Left cardiac atrium (tissue), 4 donors: ENCODE data around the gene PCDHGA1. TPM values are rescaled to one million over a fixed set of nuclear protein-coding genes. Genes with fewer than 3 reads are reported as not detected.

ENCODE experiments used
- ATAC-seq, 2 donors: fragments of 200-7000 bp; cut with Tn5 transposase; one replicate each; pipeline ENCODE4 v1.9.1; 2020; ENCODE audit warnings: mild to moderate bottlenecking in 2 of 2, moderate library complexity in 2 of 2
- DNase-seq: peaks from one replicate; pipeline ENCODE4 v3.0.0-alpha.2; 2020
- intact Hi-C, 2 donors: fragments of 100-400 bp; cut with DNase I; formaldehyde crosslinking; loops; one replicate each; pipeline versions ENCODE4 v1.14.1 to v1.15.1; 2022 to 2023
- total RNA-seq, 2 donors: library from RNA; stranded (reverse); fragmentation: NEBNext Ultra II Directional; extraction: Animal tissue kit (Norgen Biotek cat#: 25700); gene quantifications; one replicate each; pipeline ENCODE4 v1.2.1, GENCODE V29; 2021
- donor health status: DM: no; HTN: yes; CAD: no.
- donor health status: DM: no; HTN: yes; CAD: no; lungs with severe emphysema.
- donor health status: DM: yes; HTN: yes; CAD: no.
- donor health status: Dilated cardiomyopathy.

PCDHGA1 gene
- total RNA-seq, 2 donors from 2014 or later = 1.4 to 1.8 TPM

DNA sequence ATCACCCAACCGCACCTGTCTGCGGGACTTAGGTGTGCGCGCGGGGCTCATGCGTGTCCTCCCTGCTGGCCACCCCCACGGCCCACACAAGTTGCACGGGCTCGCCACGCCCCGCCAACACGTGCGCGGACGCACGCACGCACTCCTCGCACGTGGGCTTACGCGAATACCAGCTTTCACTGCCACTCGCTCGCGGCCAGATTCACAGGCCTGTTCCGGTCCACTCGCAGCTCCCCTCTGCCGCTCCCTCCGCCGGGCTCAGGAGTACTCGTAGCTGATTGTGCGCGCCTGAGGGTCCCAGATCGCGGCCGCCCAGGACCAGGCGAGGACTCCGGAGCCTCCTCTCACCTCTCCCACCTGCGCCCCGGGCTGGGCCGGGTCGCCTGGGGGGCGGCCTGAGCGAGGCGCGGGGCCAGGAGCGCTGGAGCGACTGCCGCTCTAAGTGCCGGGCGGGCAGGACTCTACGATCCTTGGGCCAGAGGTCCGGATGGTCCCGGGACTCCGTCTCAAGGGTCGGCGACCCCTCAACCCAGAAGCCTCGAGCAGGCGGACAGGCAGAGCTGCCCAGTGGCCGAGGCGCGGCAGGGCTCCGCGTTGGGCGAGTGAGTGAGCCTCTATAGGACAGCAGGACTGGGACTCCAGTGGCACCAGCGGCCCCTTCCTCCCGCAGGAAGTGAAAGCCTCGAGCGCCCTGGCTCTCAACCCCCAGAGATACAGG lies 162.0 kb downstream of the PCDHGA1 start:
- DNase-seq (no peak), ATAC-seq (peak; percentile 7 to 45)
- intact Hi-C loops = no loop called here

DNA sequence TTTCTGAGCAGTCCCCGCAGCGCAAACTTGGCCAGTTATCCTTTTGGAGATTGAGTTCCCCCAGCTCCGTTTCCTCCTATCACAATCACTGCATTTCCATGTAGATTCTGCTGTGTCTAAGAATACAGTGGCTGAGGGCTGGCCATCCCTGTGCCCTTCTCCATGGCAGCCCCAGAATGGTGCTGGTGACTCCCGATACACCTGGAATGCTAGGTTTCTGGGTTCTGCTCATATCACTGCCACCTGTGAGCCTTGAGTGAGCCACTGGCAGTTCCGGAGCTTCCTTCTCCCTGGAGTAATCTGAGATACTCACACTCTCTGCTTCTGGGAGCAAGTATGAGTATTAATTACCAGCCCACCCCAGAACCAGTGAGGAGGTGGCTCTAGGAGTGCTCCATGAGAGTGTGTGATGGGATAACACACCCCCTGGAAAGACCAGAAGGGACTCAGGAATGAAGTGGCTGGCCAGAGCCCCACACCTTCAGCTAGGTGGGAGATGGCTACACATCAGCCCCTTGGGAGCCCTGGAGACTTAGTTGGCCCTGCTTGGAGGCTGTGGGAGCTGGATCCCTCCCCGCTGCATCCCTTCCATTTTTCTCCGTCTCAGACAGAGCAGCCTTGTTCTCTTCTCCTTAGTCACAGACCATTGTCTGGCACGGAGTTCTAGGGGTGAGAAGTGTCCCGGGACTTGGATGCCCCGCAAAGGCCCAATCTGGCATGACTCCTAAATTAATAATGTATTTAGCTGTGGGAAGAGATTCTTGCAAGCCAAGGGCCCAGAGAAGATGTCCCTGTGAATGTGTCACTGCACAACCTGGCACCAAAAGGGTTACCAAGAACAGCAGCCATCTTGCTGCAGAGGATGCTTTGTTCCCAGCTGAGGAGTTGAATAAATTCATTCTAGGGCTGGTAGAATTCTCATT lies 163.4 kb downstream of the PCDHGA1 start:
- DNase-seq (peak; percentile 44), ATAC-seq (peak; percentile 46 to 76)
- intact Hi-C loops = no loop called here

DNA sequence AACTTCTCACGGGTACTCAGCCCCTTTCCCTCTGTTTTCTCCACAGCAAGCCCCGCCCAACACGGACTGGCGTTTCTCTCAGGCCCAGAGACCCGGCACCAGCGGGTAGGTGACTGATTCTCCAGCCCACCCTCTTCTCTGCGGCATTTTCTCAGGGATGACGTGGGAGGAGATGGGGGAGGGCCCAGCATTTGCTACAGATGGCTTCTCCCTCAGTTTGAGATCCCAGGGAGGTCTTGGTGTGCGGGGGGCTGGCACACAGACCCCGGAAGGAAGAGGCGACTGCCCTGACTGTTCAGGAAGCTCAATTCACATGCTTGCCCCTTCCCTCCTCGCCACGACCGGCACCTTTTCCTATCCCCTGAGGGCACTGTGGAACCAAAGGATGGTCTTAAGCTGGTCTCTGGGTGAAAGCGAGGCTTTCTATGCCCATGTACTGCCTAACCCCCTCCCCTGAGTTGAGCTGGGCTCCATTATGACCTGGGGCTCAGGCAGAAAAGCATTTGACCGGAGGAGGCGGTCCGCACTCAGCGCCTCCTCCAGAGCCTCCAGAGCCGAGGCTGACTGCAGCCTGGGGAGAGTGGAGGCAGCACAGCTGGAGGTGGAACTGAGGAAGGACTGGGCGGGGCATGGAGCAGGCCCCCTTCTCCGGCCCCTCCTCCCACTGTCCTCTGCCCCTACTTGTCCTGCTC lies 164.6 kb downstream of the PCDHGA1 start:
- intact Hi-C loops = no loop called here
- DNase-seq (no peak), ATAC-seq (no peak)

DNA sequence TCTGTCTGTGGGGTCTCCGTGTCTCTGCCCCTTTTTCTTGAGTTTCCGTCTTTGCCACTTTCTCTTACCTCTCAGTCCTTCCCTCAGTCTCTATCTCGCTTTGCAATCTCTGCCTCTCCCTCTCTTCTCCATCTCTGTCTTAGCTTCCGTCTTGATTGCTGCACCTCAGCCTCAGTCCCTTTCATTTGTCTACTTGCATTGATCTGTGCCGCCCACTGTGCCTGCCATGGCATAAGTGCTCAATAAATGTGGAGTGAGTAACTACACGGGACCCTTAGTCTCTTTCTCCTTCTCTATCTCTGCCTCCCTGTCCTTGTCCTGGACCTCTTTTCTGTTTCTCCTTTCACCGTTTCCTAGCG lies 165.1 kb downstream of the PCDHGA1 start:
- ATAC-seq (no peak), DNase-seq (no peak)
- intact Hi-C loops = no loop called here

DNA sequence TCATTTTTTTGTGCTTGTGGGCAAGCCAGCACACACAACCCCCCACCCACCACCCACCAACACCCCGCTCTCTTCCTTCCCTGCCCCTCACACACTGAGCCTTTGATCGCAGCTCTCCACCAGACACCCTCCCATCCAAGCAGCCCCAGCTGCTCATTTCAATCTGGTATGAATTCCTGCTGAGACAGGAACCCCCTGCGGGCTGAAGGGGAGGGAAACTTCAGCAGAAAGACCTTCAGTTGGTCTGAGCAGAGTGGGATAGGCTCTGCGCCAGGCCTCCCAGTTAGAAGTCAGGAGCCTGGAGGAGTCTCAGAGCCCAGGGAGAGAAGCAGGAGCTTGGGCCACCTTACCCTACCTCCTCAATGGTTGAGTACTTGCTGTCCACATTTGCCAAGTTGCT lies 165.7 kb downstream of the PCDHGA1 start:
- DNase-seq = no peak
- ATAC-seq = no peak
- intact Hi-C loops = no loop called here

DNA sequence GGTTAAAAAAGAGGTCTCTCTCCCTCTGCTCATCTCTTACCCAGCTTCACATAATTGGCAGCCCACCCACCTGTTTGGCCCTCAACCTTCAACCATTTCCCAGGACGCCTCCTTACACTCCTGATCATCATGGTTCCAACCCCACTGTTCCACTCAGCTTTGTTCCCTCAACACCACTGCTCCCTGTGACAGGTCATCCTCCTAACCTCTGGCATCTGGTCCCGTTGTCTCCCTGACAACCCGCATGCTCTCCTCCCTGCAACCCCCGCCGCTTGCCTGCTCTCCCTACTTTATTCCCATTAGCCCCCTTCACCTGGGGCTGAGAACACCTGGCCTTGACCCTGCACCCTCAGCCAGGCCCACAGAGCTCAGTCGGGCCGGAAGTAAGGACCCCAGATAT lies 171.4 kb downstream of the PCDHGA1 start:
- no peak for ATAC-seq
- intact Hi-C loops = no loop called here
- no peak for DNase-seq

DNA sequence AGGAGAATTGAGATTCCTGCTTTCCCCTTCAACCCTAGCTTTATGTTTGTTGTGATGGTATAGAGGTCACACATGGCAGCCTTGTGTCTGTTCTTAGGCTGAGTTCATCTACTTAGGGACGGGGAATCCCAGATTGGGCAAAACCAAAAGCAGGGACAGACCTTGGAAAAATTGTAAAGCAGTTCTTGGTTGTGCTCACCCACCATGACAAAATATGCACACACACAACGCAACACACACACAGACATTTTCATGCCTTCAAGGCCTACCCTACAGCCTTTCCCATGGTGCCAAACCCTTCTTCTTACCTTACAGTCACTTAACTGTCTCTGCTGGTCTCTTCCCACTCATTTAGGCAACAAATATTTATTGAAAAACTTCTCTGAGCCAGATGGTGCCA lies 173.4 kb downstream of the PCDHGA1 start:
- intact Hi-C loops = no loop called here
- DNase-seq = no peak
- no peak for ATAC-seq

DNA sequence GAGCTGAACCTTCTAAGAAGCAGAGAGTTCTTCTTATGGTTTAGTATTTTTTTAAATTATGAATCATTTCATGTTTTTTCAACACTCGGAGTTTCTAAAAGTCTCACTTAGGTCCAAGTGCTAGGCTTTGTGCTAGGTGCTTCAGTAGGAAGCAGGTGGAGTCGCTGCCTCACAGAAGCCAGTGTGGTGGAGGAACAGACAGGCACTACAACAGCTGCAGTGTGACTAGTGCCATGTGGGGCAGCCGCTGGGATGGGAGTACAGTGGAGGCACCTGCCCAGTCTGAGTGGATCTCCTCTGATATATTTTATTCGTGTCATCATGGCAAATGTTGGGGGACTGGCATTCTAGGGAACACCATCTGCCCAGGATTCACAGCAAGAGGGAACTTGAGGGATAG lies 173.9 kb downstream of the PCDHGA1 start:
- no peak for DNase-seq
- no peak for ATAC-seq
- intact Hi-C loops = no loop called here

DNA sequence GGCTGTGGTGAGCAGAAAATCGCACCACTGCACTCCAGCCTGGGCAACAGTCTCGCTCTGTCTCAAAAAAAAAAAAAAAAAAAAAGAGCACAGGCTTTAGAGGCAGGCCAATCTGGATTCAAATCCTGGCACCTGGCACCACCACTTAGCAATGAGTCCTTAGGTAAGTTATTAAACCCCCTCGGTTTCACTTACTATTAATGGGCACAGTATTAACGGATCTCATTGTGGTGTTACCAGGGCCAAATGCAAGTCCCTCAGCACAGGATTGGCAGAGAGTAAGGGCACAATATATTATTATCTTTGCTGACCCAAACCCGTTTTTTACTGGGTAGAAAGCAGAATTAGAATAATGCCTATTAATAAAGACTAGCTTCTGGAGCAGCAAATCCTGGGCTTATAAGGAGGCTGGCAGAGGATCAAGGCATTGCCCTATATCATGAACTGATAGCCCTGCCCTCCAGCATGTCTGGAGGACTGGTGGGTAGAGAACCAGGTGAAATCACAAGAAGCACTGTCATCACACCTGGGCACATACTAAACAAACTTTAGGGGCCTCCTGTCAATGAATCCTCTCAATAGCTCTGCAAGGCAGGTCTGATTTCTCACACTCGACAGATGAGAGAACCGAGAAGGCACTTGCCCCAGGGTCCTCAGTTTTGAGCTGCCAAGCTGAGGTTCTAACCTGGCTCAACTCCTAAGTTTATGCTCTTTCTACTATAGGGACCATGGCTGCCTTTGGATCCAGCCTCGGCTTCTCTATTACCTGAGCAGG lies 176.3 kb downstream of the PCDHGA1 start:
- ATAC-seq (no peak), DNase-seq (no peak)
- intact Hi-C loops = no loop called here

DNA sequence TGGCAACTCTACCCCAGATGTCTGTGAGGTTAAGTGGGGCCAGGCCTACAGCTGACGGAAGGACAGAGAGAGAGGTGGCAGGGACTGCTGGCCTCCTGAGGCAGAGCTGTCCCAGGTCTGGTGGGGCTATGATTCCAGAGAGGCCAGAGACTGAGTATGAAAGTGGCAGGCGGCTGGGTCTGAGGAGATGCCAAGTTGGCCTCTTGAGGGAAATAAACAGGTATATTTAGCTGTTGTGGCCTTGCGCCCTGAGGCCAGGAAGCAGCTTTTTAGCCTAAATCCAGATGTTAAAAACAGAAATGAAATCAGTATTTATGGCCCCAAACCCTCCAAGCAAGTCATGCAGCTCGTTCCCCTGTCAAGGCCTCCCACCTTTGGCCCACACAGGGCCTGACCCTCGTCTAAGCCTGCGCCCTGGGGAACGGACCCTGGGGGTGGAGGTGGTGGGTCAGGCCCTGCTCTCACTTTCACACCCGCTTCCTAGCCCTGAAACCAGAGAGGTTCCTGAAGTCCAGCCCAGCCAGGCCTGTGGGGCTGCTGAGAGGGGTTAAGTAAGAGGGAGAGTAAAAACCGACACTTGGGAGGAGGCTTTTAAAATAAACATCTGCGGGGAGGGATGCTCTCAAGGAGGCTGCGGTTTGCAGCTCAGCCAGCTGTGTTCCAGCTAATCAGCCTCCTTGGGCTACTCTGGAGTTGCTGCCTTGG lies 177.2 kb downstream of the PCDHGA1 start:
- DNase-seq (peak; percentile 56), ATAC-seq (peak; percentile 25 to 63)
- intact Hi-C loops = no loop called here

DNA sequence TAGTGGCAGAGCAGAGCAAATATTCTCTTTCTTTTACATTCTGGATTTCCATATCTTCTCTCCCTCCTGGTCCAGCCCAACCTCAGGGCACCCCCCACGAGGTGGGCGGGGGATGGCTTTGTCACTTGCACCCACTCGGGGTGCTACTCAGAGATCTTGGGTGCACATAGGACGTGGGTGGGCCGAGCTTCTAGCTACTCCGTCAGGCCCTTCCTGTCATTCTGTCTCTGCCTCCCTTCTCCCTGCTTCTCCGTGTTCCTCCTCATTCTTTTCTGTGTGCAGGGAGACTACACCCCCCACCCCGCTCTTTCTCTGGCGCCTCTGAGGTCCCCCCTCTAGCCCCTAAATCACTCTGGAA lies 178.1 kb downstream of the PCDHGA1 start:
- DNase-seq (no peak), ATAC-seq (peak in 1 of 2 donors; percentile 2)
- intact Hi-C loops = no loop called here

DNA sequence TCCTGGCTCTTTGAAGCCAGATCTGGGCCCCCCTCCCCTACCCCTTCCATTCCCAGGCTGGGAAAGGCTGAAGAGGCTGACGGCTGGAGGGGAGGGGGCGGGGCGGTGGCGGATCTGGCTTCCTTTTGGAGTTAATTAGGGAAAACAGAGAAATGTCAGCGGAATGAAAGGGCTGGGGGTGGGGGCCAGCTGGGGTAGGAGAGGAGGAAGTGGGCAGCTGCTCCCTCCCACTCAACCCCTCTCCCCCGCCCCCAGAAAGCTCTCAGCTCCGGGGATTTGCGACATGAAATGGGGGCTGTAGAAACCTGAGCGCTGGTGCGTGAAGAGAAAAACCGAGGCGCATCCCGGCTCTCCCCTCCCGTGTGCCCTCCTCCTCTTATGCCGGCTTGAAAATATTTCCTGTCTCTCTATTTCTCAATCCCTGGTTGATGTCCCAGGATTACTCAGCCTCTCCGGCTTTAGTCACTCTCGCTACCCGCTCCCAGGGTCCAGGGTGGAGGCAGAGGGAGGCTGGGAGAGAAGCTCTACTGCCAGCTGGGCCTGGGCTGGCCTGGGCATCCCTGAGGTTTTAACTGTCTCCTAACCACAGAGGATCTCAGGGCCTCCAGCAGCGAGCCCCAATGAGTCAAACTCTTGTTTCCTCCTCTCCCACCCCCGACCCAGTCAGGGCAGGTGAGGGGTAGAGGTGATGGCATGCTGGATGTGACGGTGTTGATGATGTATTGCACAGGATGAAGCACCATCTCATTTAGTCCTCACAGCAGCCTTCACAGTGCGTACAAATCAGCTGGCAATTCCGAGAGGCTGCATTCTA lies 178.7 kb downstream of the PCDHGA1 start:
- peak; percentile 44 to 68 for ATAC-seq

DNA sequence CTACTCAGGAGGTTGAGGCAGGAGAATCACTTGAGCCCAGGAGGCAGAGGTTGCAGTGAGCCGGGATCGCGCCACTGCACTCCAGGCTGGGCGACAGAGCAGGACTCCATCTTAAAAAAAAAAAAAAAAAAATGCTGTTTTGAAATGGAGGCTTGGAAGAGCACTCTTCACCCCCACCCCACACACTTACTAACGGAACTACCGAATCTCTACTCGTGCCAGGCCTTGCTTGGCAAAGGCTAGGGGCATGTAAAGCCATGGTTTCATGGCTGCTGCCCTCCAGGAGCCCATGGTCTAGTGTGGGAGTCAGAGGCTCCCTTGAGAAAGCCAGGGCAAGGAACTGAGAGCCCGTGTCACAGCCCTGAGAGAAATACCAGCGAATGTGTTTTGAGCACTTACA lies 179.8 kb downstream of the PCDHGA1 start:
- intact Hi-C loops = no loop called here
- DNase-seq (no peak), ATAC-seq (no peak)

More for the DNA sequence above, 178.7 kb downstream of the PCDHGA1 start:
- intact Hi-C loops = no loop called here
- DNase-seq = peak; percentile 76

DNA sequence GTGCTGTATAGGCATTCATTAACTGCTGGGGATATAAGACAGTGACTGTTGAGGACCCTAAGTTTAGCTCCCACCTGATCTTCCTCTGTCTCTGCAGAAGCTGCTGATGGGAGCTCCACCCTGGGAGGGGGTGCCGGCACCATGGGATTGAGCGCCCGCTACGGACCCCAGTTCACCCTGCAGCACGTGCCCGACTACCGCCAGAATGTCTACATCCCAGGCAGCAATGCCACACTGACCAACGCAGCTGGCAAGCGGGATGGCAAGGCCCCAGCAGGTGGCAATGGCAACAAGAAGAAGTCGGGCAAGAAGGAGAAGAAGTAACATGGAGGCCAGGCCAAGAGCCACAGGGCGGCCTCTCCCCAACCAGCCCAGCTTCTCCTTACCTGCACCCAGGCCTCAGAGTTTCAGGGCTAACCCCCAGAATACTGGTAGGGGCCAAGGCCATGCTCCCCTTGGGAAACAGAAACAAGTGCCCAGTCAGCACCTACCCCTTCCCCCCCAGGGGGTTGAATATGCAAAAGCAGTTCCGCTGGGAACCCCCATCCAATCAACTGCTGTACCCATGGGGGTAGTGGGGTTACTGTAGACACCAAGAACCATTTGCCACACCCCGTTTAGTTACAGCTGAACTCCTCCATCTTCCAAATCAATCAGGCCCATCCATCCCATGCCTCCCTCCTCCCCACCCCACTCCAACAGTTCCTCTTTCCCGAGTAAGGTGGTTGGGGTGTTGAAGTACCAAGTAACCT lies 180.7 kb downstream of the PCDHGA1 start:
- no peak for DNase-seq
- intact Hi-C loops = no loop called here
- ATAC-seq = no peak

DNA sequence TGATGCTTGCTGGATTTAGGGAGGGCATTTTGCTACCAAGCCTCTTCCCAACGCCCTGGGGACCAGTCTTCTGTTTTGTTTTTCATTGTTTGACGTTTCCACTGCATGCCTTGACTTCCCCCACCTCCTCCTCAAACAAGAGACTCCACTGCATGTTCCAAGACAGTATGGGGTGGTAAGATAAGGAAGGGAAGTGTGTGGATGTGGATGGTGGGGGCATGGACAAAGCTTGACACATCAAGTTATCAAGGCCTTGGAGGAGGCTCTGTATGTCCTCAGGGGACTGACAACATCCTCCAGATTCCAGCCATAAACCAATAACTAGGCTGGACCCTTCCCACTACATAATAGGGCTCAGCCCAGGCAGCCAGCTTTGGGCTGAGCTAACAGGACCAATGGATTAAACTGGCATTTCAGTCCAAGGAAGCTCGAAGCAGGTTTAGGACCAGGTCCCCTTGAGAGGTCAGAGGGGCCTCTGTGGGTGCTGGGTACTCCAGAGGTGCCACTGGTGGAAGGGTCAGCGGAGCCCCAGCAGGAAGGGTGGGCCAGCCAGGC lies 181.5 kb downstream of the PCDHGA1 start:
- intact Hi-C loops = loop anchor here in 1 of 2 donors (2.0 kb wide), 1 partner anchor 81 kb away; the partner anchor contains the start of gene PCDHGA12
- ATAC-seq (no peak), DNase-seq (no peak)

DNA sequence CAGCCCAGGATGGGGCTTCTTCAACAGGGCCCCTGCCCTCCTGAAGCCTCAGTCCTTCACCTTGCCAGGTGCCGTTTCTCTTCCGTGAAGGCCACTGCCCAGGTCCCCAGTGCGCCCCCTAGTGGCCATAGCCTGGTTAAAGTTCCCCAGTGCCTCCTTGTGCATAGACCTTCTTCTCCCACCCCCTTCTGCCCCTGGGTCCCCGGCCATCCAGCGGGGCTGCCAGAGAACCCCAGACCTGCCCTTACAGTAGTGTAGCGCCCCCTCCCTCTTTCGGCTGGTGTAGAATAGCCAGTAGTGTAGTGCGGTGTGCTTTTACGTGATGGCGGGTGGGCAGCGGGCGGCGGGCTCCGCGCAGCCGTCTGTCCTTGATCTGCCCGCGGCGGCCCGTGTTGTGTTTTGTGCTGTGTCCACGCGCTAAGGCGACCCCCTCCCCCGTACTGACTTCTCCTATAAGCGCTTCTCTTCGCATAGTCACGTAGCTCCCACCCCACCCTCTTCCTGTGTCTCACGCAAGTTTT lies 182.1 kb downstream of the PCDHGA1 start:
- intact Hi-C loops = loop anchor here in 1 of 2 donors (2.0 kb wide), 1 partner anchor 82 kb away; the partner anchor contains the start of gene PCDHGA12
- ATAC-seq = peak; percentile 12 to 16
- DNase-seq = peak; percentile 85
